Ectodermal cell (in vitro differentiated cells): ENCODE measurements around the gene LRIT2.
"Not testable (repeated sequence)": the region's sequence is repeated elsewhere in the genome, so short reads cannot be mapped to it uniquely, and the experiment has no call there.

Experiments used
- H3K27ac ChIP-seq: 2 replicates; pipeline ENCODE4 v1.7.0; 2013; ENCODE audit warnings: mild to moderate bottlenecking, low read depth, low read length; ENCODE audit not compliant: insufficient read depth, poor library complexity, severe bottlenecking
- H3K27me3 ChIP-seq: 2 replicates; pipeline ENCODE4 v1.7.0; 2013; ENCODE audit warnings: mild to moderate bottlenecking, low read length; ENCODE audit not compliant: insufficient read depth, control insufficient read depth, poor library complexity, severe bottlenecking
- H3K36me3 ChIP-seq: one replicate; pipeline ENCODE4 v1.7.0; 2013; ENCODE audit warnings: low read length; ENCODE audit not compliant: control insufficient read depth, insufficient read depth
- H3K4me1 ChIP-seq: one replicate; pipeline ENCODE4 v1.7.0; 2013; ENCODE audit warnings: low read length; ENCODE audit not compliant: control insufficient read depth, insufficient read depth
- H3K4me3 ChIP-seq: 2 replicates; pipeline ENCODE4 v1.7.0; 2013; ENCODE audit warnings: low read depth, low read length, control low read depth; ENCODE audit not compliant: insufficient read depth
- H3K9me3 ChIP-seq: 2 replicates; pipeline ENCODE4 v1.7.0; 2013; ENCODE audit warnings: mild to moderate bottlenecking, low read length, moderate library complexity; ENCODE audit not compliant: control insufficient read depth
- WGBS, 2 experiments: methylation state at CpG; one replicate each; pipeline ENCODE4 v1.1.7; 2013; ENCODE audit warnings: missing lambda C conversion rate in 2 of 2; 5-methylcytosine and 5-hydroxymethylcytosine counted together

Gene LRIT2

DNA sequence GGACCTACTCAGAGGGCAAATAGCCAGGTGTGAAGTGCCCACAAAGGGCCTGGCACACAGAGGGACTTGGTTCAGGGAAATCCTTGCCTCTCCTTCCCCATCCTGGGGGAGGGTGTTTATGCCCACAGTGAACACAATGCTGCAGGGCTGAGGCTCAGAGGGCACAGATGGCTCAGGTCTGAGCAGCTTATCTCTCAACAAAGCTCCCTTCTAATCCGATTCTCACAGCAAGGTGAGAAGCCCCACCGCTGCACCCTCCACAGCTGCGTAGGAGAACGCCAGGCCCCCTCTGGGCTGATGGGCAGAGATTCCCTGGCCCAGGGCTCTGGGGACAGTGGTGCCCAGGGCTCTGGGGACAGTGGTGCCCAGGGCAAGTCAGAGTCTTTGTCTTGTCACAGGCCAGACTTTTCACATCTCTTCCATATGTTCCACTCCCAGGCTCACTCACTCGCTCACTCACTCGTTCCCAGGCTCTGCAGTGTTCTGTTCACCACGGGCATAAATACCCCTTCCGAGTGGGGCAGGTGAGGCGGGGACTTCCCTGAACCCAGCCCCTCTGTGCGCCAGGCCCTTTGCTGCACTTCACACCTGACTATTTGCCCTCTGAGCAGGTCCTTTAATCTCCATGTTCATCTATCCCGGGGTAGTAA, 39.7 kb downstream of the LRIT2 start:
- no peak overlapping the region for H3K4me3 ChIP-seq
- H3K9me3 ChIP-seq = no peaks in the 10 kb centered on the region
- no peaks in the 10 kb centered on the region for H3K27me3 ChIP-seq
- no peaks in the 10 kb centered on the region for H3K36me3 ChIP-seq
- no peak overlapping the region for H3K27ac ChIP-seq
- WGBS, 2 experiments = 83 to 86% methylated on average over 11 of the region's 11 CpGs
- no peaks in the 10 kb centered on the region for H3K4me1 ChIP-seq

DNA sequence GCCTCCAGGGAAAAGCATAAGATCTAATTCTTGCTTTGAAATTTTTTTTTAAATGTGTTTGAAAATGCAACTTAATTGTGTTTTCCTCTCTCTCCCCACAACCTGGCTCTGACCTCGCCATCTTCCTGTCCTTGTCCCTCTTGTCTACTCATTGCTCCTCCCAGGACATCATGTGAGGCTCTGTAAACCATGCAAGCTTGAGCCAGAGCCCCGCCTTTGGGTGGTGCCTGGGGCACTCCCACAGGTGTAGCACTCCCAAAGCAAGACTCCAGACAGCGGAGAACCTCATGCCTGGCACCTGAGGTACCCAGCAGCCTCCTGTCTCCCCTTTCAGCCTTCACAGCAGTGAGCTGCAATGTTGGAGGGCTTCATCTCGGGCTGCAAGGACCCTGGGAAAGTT, 40.8 kb downstream of the LRIT2 start:
- Histone ChIP-seq H3K9me3 (no peaks in the 10 kb centered on the region), H3K4me1 (no peaks in the 10 kb centered on the region), H3K4me3 (no peak overlapping the region), H3K27ac (no peak overlapping the region), H3K36me3 (no peaks in the 10 kb centered on the region), H3K27me3 (no peaks in the 10 kb centered on the region)
- WGBS, 2 experiments = 89 to 90% methylated on average over 4 of the region's 4 CpGs

- Histone ChIP-seq H3K27me3 (no peaks in the 10 kb centered on the region), H3K36me3 (no peaks in the 10 kb centered on the region), H3K4me3 (no peak overlapping the region), H3K9me3 (no peaks in the 10 kb centered on the region), H3K27ac (no peak overlapping the region), H3K4me1 (no peaks in the 10 kb centered on the region)
- WGBS, 2 experiments = 94 to 96% methylated on average over 5 of the region's 5 CpGs
Measured at GRCh38 chr10:84181631-84182030, 43.7 kb downstream of the LRIT2 start.

DNA sequence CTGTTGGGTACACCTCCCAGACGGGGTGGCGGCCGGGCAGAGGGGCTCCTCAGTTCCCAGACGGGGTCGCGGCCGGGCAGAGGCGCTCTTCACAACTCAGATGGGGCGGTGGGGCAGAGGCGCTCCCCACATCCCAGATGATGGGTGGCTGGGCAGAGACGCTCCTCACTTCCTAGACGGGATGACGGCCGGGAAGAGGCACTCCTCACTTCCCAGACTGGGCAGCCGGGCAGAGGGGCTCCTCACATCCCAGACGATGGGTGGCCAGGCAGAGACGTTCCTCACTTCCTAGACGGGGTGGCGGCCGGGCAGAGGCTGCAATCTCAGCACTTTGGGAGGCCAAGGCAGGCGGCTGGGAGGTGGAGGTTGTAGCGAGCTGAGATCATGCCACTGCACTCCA, 45.0 kb downstream of the LRIT2 start:
- H3K27me3 ChIP-seq, H3K4me1 ChIP-seq, H3K36me3 ChIP-seq, H3K9me3 ChIP-seq, H3K4me3 ChIP-seq, H3K27ac ChIP-seq: not testable (repeated sequence)
- WGBS, 2 experiments = 90 to 93% methylated on average over 17 to 21 of the region's 22 CpGs

GRCh38 chr10:84179059-84179710, 46.2 kb downstream of the LRIT2 start:
- H3K4me3 ChIP-seq = no peak overlapping the region
- WGBS, 2 experiments = 80 to 82% methylated on average over 12 of the region's 12 CpGs
- H3K9me3 ChIP-seq = no peaks in the 10 kb centered on the region
- no peak overlapping the region for H3K27ac ChIP-seq
- no peaks in the 10 kb centered on the region for H3K36me3 ChIP-seq
- H3K27me3 ChIP-seq = no peaks in the 10 kb centered on the region
- no peaks in the 10 kb centered on the region for H3K4me1 ChIP-seq

- no peaks in the 10 kb centered on the region for H3K27me3 ChIP-seq
- H3K27ac ChIP-seq = no peak overlapping the region
- no peaks in the 10 kb centered on the region for H3K9me3 ChIP-seq
- no peaks in the 10 kb centered on the region for H3K4me1 ChIP-seq
- 83 to 91% methylated on average over 3 of the region's 3 CpGs for WGBS, 2 experiments
- H3K4me3 ChIP-seq = no peak overlapping the region
- H3K36me3 ChIP-seq = no peaks in the 10 kb centered on the region
Measured at GRCh38 chr10:84178160-84178609, 47.2 kb downstream of the LRIT2 start.

- H3K27ac ChIP-seq = no peak overlapping the region
- H3K36me3 ChIP-seq = no peaks in the 10 kb centered on the region
- no peaks in the 10 kb centered on the region for H3K9me3 ChIP-seq
- no peak overlapping the region for H3K4me3 ChIP-seq
- WGBS, 2 experiments = 86 to 91% methylated on average over 8 of the region's 8 CpGs
- no peaks in the 10 kb centered on the region for H3K27me3 ChIP-seq
- H3K4me1 ChIP-seq = no peaks in the 10 kb centered on the region
Measured at GRCh38 chr10:84177541-84178141, 47.7 kb downstream of the LRIT2 start.

DNA sequence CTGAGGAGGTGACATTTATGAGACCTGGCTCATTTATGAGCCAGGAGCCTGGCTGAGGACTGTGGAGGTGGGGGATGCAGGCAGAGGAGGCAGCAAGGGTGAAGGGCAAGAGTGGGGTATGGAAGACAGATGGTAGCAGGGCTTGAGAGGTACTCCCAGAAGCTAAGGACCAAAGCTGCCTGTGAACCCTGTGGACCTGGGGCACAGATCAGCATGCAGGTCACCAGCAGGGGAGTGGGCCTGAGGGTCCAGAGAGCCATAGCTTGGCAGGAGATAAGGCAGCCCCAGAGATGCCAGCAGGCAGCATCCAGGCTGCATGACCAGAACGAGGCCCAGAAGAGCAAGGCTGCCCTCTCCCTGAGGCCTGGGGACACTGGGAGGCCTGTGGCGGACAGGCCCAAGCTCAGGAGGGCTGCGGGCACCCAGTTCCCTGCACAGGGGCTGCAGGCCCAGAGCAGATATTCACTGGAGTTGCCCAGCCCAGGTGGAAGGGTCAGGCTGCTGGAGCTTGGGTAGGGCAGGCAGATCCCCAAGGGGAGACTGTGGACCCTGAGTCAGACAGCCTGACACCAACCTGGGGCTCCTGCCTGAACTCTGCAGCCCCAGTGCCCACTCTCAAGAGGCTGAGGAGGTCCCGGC, 48.4 kb downstream of the LRIT2 start:
- H3K4me1 ChIP-seq = no peaks in the 10 kb centered on the region
- no peaks in the 10 kb centered on the region for H3K27me3 ChIP-seq
- no peaks in the 10 kb centered on the region for H3K36me3 ChIP-seq
- WGBS, 2 experiments = 89% methylated on average over 4 of the region's 4 CpGs
- H3K4me3 ChIP-seq = no peak overlapping the region
- H3K27ac ChIP-seq = no peak overlapping the region
- no peaks in the 10 kb centered on the region for H3K9me3 ChIP-seq

- Histone ChIP-seq H3K36me3 (no peaks in the 10 kb centered on the region), H3K27ac (no peak overlapping the region), H3K27me3 (no peaks in the 10 kb centered on the region), H3K4me1 (no peaks in the 10 kb centered on the region), H3K4me3 (no peak overlapping the region), H3K9me3 (no peaks in the 10 kb centered on the region)
- 83 to 85% methylated on average over 4 of the region's 4 CpGs for WGBS, 2 experiments
Measured at GRCh38 chr10:84176351-84176750, 49.0 kb downstream of the LRIT2 start.

GRCh38 chr10:84175436-84175835, 49.9 kb downstream of the LRIT2 start:
- Histone ChIP-seq H3K9me3 (no peaks in the 10 kb centered on the region), H3K4me3 (no peak overlapping the region), H3K36me3 (no peaks in the 10 kb centered on the region), H3K4me1 (no peaks in the 10 kb centered on the region), H3K27ac (no peak overlapping the region), H3K27me3 (no peaks in the 10 kb centered on the region)
- WGBS, 2 experiments = 91 to 94% methylated on average over 6 of the region's 6 CpGs
